Measurements from ENCODE around the gene ZBTB21. TPM values are rescaled to one million over a fixed set of nuclear protein-coding genes. Genes with fewer than 3 reads are reported as not detected.

ZBTB21 gene
- total RNA-seq, 2 experiments from 2014 or later: 18.0 to 18.4 TPM

DNA sequence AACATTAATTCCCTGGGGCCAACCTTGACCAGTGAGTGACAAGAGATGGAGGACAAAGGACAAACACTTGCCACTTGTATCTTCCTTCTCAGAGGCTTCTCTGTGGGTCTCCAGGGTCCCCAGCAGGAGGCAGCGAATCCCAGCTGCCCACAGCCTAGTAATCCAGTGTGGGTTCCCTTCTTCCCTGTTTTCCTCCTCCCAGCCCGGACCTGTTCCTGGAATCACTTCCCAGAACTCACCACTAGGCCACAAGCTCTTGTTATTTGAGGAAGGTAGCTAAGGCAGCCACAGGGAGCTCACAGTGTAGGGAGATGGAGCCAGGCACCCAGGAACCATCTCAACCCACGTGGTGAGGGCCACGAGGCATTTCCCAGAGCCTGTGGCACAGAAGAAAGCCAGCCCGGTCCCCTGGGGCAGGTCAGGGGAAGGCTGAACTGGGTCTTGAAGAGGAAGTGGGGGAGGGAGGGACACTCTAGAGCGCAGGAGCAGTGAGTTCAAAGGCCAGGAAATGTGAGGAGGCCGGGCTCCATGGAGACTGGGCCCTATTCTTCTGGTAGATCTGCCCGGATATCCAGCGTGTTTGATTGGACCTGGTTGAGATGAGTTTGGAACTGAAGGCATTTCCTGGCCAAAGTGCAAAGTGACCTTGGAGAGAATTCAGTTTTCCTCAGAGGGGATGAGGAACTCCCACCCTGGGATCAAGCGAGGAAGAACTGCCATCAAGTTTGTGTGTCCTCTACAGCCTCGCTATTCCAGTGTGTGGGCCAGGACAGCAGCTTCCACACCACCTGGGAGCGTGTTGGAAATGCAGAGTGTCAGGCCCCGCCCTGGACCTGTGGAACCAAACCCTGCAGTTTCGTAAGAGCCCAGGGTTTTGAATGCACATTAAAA, 36.1 kb downstream of the ZBTB21 start:
- Mint-ChIP-seq H3K4me3 (no peak overlapping the region), H3K9me3 (peaks cover 2% of the 10 kb centered on the region), H3K4me1 (peaks cover 7% of the 10 kb centered on the region), H3K27me3 (no peaks in the 10 kb centered on the region), H3K36me3 (ENCODE audit: low read depth) (no peaks in the 10 kb centered on the region), H3K27ac (no peak overlapping the region)
- ChIA-PET CTCF (no interaction called here), POLR2A (no interaction called here)
- DNase-seq: peak; percentile 14

DNA sequence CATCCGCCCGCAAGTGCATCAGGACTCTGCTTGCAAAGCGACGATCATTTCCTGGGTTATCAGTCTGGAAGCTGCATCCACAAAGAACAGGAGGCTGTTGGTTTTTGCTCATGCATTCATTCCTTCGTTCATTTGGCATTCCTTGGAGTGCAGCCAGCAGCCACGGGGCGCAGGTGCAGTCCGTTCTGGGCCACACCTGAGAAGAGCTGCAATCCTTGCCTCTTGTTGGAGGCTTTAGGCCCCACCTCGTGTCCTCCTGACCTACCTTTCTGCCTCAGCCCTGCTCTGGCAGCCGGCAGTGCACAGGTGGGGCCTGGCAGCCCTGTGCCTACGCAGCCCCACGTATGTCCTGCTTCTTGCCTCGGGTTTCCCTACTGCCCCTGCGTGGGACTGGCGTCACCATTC, 36.7 kb downstream of the ZBTB21 start:
- POLR2A ChIA-PET: no interaction called here
- no peak overlapping the region for H3K4me3 Mint-ChIP-seq
- no peaks in the 10 kb centered on the region for H3K36me3 Mint-ChIP-seq (ENCODE audit: low read depth)
- CTCF ChIA-PET: no interaction called here
- no peaks in the 10 kb centered on the region for H3K9me3 Mint-ChIP-seq
- peak; percentile 14 for DNase-seq
- H3K27me3 Mint-ChIP-seq: no peaks in the 10 kb centered on the region
- peaks cover 7% of the 10 kb centered on the region for H3K4me1 Mint-ChIP-seq
- no peak overlapping the region for H3K27ac Mint-ChIP-seq

DNA sequence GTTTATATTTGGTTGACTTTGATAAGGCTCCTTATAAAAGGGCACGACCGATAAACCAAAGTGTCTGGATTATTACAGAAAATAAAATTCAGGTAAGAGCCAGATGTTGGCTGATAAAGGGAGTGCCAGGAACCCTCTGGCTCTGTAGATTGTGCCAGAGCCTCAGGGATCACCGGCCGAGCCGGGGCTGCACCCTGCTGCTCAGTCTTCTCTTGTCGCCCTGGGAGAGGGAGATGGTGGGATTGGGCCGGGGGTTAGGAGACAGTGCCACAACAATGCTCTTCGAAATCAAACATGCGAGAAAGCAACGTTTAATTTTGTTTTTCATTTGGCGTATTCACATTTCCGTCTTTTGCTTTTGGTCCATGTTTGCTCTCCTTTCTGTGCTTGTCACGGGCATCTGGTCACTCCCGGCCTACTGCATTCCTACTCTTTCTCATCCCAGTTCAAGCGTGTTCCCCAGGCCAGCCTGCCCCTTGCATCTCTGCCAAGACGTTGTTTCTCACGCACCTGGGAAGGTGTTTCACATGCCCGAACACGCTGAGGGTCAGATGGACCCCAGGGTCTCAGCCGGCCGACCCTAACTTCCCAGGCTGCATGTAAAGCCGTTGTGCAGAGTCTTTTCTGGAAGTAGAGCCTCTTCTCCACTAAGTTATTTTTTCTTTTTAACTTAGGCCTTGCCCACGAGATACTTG, 37.5 kb downstream of the ZBTB21 start:
- Mint-ChIP-seq H3K4me1 (peaks cover 7% of the 10 kb centered on the region), H3K36me3 (ENCODE audit: low read depth) (no peaks in the 10 kb centered on the region), H3K4me3 (no peak overlapping the region), H3K27ac (no peak overlapping the region), H3K27me3 (no peaks in the 10 kb centered on the region), H3K9me3 (no peaks in the 10 kb centered on the region)
- peak; percentile 3 for DNase-seq
- ChIA-PET POLR2A (no interaction called here), CTCF (no interaction called here)

DNA sequence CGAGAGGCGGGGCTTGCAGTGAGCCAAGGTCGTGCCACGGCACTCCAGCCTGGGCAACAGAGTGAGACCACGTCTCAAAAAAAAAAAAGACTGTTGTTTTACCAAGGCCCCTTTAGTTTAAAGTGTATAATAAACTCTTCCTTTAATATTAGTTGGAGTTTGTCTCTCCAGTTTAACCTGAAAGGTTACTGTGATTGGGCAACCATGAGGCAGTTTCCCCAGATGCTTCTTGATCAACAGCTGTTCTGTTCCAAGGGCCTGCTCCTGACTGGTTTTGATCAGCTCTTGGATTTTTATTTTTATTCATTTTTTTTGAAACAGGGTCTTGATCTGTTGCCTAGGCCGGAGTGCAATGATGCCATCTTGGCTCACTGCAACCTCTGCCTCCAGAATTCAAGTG, 38.3 kb downstream of the ZBTB21 start:
- Mint-ChIP-seq H3K36me3 (ENCODE audit: low read depth) (no peaks in the 10 kb centered on the region), H3K4me3 (no peak overlapping the region), H3K27me3 (no peaks in the 10 kb centered on the region), H3K9me3 (no peaks in the 10 kb centered on the region), H3K4me1 (peaks cover 7% of the 10 kb centered on the region), H3K27ac (no peak overlapping the region)
- ChIA-PET POLR2A (no interaction called here), CTCF (interaction anchor here (0.7 kb wide), 1 partner anchor 69 kb away, joined by 3 read pairs; no protein-coding TSS in a partner anchor)
- DNase-seq: no peak

DNA sequence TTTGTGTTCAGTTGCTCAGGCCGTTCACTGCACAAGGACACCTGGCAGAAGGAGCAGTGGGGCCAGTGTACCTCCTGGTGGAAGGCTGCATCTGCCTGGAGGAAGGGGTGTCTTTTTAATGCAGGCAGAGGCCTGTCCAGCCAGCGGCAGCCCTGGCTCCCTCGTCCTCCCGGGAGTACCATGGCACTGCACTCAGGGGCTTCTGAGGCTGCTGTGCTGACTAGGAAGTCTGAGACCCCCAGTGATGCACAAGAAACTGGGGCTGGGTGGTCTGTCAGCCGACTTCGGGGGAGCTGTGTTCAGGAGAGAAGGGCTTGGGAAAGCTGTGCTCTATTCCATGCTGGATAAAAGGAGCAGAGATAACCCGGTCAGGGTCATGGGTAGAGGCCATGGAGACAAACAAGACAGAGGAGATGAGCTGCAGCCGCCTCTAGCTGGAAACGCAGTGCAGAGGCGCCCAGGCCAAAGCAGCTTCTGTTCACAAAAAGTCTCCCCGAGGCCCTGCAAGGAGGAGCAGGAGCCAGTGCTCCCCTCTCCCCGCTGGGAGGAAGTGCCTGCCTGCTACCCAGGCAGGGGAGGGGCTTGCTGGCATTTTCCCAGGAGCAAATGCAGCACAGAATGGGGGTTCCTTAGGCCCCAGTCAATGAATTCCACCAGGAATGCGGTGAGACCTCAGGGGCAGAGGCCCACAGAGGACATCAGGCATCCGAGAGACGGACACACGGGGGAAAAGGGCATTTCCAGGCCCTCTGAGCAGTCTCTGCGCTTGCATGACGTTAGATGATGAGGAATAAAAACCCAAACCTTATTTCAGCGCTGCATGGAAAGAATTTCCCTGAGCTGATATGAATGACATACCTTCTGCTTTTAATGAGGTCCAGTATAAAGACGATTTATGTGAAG, 39.2 kb downstream of the ZBTB21 start:
- no peak overlapping the region for H3K4me3 Mint-ChIP-seq
- no peaks in the 10 kb centered on the region for H3K36me3 Mint-ChIP-seq (ENCODE audit: low read depth)
- H3K27ac Mint-ChIP-seq: no peak overlapping the region
- ChIA-PET POLR2A (no interaction called here), CTCF (interaction anchor here (0.7 kb wide), 1 partner anchor 68 kb away, joined by 3 read pairs; no protein-coding TSS in a partner anchor)
- no peaks in the 10 kb centered on the region for H3K9me3 Mint-ChIP-seq
- DNase-seq: peak; percentile 7
- peaks cover 7% of the 10 kb centered on the region for H3K4me1 Mint-ChIP-seq
- no peaks in the 10 kb centered on the region for H3K27me3 Mint-ChIP-seq

DNA sequence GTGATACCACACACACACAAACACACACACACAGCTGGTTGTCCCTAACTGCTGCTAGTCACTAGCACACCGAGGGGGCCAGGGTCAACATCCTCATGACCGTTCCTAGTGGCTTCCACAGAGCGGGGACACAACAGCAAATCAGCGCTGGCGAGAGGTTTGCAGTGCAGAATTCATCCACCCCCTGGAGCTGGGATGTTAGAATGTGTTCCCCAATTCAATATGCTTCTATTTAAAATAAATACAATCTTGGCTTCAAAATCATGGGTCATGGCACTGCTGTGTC, 40.1 kb downstream of the ZBTB21 start:
- CTCF ChIA-PET: interaction anchor here (1.1 kb wide), 1 partner anchor 148 kb away, joined by 3 read pairs; no protein-coding TSS in a partner anchor
- peak; percentile 13 for DNase-seq
- no peaks in the 10 kb centered on the region for H3K9me3 Mint-ChIP-seq

DNA sequence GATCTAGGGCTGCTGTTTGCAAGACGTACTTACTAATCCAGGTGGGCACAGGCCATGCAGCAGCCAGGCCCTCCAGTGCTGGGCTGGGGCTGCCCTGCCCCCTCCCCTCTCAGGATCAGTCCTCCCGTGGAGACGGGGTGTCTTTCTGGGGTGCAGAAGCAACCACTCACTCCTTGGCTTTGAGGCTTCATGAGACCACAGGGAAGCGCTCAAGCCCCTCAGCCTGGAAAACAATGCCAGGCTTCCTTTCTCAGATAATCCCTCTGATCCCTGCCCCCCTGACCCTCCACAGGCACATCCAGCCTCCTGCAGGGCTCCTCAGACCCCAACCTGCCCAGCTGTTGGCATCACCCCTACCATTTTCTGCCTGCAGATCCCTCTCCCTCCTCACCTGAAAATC, 42.5 kb downstream of the ZBTB21 start:
- peak; percentile 7 for DNase-seq
- no peaks in the 10 kb centered on the region for H3K9me3 Mint-ChIP-seq
- no peak overlapping the region for H3K27ac Mint-ChIP-seq
- H3K27me3 Mint-ChIP-seq: no peaks in the 10 kb centered on the region
- H3K36me3 Mint-ChIP-seq (ENCODE audit: low read depth): no peaks in the 10 kb centered on the region
- ChIA-PET POLR2A (no interaction called here), CTCF (no interaction called here)
- H3K4me3 Mint-ChIP-seq: no peak overlapping the region
- H3K4me1 Mint-ChIP-seq: no peaks in the 10 kb centered on the region

More for the DNA sequence above, 40.1 kb downstream of the ZBTB21 start:
- Mint-ChIP-seq H3K27ac (no peak overlapping the region), H3K36me3 (ENCODE audit: low read depth) (no peaks in the 10 kb centered on the region), H3K27me3 (no peaks in the 10 kb centered on the region), H3K4me1 (peaks cover 7% of the 10 kb centered on the region), H3K4me3 (no peak overlapping the region)
- POLR2A ChIA-PET: no interaction called here

DNA sequence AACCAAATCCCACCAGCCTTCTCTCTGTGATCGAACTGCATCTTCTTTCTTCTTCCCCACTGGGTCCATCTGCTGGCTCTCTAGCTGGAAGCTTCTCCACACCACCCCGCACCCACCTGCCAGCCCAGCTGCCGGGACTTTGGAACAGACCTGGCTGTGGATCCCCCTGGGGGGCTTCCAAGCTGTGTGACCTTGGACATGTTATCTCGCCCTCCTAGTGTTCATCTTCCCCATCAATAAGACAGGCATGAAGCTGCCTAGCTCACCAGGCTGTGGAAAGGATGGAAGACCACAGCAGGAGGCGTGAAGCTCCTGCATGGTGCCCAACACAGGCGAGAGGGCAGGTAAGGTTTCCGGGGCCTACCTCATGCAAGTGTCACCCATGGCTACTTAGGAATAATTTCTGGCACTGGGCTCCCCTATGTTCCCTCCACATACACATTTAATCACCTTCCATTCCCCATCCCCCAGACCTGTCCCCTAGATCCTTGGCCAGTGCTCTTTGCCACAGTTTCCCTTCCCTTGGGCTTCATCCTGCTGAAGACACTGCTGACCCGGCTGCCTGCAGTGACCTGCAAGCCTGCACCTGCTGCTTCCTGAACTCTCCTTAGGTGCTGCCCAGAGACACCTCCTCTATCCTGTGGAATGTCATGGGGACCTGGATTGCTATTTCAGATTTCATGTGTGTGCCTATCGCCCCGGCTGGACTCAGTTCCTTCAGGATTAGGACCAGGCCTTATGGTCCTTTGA, 43.1 kb downstream of the ZBTB21 start:
- peak; percentile 11 for DNase-seq
- CTCF ChIA-PET: no interaction called here
- Mint-ChIP-seq H3K4me1 (no peaks in the 10 kb centered on the region), H3K4me3 (no peak overlapping the region), H3K36me3 (ENCODE audit: low read depth) (no peaks in the 10 kb centered on the region), H3K9me3 (no peaks in the 10 kb centered on the region), H3K27me3 (peaks cover 4% of the 10 kb centered on the region), H3K27ac (no peak overlapping the region)
- POLR2A ChIA-PET: no interaction called here

DNA sequence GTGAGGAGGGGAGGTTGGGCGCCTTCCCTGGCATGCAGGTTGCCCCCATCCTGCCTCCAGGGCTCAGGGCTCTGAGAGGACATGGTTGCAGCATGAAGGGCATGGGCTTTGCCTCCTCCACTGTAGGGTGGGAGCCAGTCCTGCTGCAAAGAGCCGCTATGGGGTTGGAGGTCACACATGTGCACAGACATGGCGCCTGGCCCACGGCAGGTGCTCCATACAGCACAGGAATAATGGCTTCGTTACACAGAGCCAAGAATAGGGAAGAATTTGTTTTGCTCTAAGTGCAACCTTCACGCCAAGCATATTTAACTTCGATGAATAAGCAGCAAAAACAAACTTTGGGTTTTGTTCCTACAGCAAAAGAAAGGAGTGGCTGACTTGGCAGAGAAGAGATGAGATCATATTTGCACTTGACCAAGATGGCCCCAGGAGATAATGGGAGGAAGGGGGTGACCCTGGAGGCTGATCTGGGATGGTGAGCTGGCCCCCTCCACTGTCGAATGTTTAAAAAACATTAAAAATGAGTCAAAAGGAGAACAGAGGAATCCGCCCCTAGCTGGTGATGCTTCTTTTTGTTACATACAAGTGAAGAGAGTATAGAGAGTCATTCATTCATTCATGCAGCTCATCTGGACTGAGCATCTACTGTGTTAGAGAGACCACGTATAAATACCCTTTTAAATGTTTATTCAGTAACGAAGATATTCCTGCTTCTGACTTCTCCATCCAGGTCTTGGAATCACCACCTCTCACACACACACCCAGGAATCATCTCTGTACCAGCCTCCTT, 43.9 kb downstream of the ZBTB21 start:
- Mint-ChIP-seq H3K27ac (no peak overlapping the region), H3K9me3 (no peaks in the 10 kb centered on the region), H3K4me1 (no peaks in the 10 kb centered on the region), H3K27me3 (peaks cover 8% of the 10 kb centered on the region), H3K4me3 (no peak overlapping the region), H3K36me3 (ENCODE audit: low read depth) (no peaks in the 10 kb centered on the region)
- POLR2A ChIA-PET: no interaction called here
- CTCF ChIA-PET: no interaction called here
- peak; percentile 4 for DNase-seq

DNA sequence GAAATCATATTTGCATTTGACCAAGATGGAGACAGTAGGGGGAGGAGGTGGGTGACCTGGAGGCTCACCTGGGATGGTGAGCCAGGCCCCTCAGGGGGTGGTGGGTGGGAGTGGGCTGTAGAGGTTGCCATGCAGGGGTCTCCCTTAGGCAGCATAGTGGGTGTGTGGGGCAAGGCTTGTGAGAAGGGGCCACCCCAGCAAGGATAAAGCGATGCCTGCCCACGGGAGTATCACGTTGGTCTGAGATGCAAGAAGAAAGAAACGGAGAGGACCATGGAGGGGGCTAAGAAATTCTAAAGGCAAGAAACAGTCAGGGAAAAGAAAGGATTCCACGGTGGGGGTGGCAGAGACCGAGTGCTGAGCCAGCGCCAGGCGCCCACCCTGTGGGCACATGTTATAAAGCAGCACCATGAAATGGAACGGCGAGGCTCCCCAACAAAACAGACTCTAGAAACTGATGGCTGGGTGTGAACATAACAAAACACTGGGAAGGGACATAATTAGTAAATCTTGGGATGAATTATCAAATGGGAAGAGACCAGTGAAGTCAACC, 44.6 kb downstream of the ZBTB21 start:
- peak; percentile 4 for DNase-seq
- Mint-ChIP-seq H3K27ac (no peak overlapping the region), H3K27me3 (peaks cover 10% of the 10 kb centered on the region), H3K9me3 (no peaks in the 10 kb centered on the region), H3K4me1 (no peaks in the 10 kb centered on the region), H3K4me3 (no peak overlapping the region), H3K36me3 (ENCODE audit: low read depth) (no peaks in the 10 kb centered on the region)
- POLR2A ChIA-PET: no interaction called here
- CTCF ChIA-PET: no interaction called here

DNA sequence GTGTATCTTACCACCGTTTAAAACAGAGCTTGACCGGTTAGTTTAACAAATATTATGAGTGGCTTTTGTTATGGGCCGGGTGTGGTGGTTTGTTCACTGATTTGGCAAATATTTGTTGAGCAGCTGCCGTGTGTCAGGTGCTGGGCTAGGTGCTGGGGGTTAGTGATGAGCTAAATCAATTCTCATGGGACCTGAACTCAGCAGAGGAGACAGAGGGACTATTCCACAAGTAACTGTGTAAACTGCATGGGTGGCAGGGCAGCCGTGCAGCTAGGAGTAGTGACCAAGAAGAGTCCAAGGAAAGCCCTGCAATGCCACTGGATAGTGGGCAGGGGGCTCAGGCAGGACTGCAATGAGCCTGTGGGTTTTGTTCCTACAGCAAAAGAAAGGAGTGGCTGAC, 45.1 kb downstream of the ZBTB21 start:
- Mint-ChIP-seq H3K36me3 (ENCODE audit: low read depth) (no peaks in the 10 kb centered on the region), H3K9me3 (no peaks in the 10 kb centered on the region), H3K27ac (no peak overlapping the region), H3K27me3 (peaks cover 12% of the 10 kb centered on the region), H3K4me1 (no peaks in the 10 kb centered on the region), H3K4me3 (no peak overlapping the region)
- DNase-seq: peak; percentile 9
- ChIA-PET POLR2A (no interaction called here), CTCF (no interaction called here)

DNA sequence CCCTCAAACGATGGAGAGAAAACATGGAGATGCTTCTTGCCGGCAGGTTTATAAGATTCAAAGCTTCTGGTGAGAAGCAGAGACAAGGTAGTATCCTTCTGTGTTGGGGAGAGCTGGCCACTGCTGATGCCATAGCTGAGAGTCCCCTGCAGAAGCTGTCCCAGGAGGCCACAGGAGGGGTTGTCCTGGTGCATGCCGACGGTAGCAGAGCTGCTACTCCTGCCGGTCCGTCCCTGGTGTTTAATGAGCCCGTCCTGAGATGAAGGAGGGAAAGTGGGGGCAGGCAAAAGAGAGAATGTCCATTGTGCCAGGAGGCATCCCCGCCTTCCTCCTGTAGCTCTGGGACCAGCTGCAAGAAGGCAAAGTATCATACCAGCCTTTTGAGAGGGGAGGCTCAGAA, 46.0 kb downstream of the ZBTB21 start:
- Mint-ChIP-seq H3K4me1 (no peaks in the 10 kb centered on the region), H3K4me3 (no peak overlapping the region), H3K36me3 (ENCODE audit: low read depth) (no peaks in the 10 kb centered on the region), H3K9me3 (no peaks in the 10 kb centered on the region), H3K27me3 (peaks cover 12% of the 10 kb centered on the region), H3K27ac (no peak overlapping the region)
- ChIA-PET POLR2A (no interaction called here), CTCF (no interaction called here)
- DNase-seq: no peak
